Measurements from ENCODE around the gene NR2F1-AS1. TPM values are rescaled to one million over a fixed set of nuclear protein-coding genes. Genes with fewer than 3 reads are reported as not detected.

Gene NR2F1-AS1
- total RNA-seq: 60.7 TPM

DNA sequence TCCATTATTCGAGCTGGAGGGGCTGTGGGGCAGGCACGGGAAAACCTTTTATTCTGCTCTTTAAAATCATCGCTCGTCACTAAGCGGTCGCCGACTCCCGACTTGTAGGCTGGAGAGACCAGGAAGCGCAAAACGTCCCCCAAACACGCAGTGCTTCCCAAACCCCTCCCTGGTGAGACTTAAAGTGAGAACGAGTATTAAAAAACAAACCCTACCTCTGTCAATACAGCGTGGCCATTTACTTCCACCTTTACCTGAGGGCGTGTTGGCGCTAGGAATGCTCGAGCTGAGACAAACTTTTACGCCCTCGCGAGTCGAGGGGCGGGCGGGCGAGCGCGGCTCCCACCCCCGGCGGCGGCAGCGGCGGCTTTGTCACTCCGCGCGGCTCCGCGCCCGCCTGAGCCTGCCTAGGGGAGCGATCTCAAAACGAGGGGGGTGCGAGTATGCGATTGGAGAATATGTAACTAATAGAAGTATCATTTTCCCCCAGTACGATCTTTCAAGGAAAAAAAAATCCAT lies at the start of gene NR2F1-AS1:
Gene NR2F1-AS1, minus strand, starts transcription at position 293 of the 519 bp plus-strand sequence.
- FAIRE-seq (no peak), DNase-seq (ENCODE audit: low spot score in 2 of 2) (no peak)

DNA sequence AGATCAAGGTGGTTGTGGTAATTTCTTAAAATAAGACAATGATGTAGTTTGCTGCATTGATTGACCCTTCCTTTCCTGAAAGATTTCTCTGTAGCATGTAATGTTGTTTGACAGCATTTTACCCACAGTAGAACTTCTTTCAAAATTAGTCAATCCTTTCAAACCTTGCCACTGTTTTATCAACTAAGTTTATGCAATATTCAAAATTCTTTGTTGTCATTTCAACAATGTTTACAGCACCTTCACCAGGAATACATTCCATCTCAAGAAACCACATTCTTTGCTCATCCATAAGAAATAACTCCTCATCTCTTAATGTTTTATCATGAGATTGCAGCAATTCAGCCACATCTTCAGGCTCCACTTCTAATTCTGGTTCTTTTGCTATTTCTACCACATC lies 45.8 kb upstream of the NR2F1-AS1 start:
- DNase-seq (ENCODE audit: low spot score in 2 of 2) (no peak), FAIRE-seq (no peak)

- FAIRE-seq (no peak), DNase-seq (ENCODE audit: low spot score in 2 of 2) (no peak)
Observed at GRCh38 chr5:93623153-93623552, 42.1 kb upstream of the NR2F1-AS1 start.

- FAIRE-seq: no peak
- no peak for DNase-seq (ENCODE audit: low spot score in 2 of 2)
Observed at GRCh38 chr5:93622240-93622885, 41.3 kb upstream of the NR2F1-AS1 start.

- peak; percentile 67 to 70 for DNase-seq (ENCODE audit: low spot score in 2 of 2)
- FAIRE-seq: no peak
Observed at GRCh38 chr5:93621327-93621798, 40.3 kb upstream of the NR2F1-AS1 start.

DNA sequence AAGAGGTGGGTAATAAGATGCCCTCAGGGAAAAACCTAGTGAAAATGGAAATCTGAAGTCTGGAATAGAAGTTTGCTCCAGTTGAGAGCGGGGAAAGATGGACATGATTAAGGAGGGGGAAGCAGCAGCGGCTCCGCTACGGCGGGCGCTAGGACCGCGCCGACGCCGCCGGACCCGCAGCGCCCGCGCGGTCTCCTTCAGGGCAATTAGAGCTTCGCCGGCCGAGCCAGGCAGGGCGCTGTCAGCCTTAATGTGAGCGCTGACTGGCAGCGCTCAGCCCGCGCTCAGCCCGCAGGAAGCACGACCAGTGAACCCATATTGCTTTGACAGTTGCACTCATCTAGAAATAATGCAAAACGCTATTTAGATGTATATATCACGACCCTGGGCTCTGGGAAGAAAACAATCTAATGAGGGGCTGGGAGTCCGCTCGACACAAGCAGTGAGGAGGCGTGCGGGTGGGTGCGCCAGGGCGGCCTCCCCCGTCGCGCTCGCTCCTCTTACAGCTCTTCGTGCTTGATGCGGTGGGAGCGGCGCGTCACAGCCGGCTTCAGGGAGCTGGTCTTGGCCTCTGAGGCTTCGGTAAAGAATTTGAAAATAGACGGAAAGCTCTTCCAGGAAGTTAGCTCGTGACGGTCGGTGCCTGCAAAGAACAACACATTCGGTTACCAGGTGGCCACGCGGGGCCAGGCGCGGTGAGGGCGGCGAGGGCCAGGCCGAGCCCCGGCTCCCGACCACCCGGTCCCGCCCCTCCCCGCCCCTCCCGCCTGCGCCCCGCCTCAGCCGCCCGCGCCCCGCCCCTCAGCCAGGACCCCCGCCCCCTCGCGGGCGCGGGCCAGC lies 39.7 kb upstream of the NR2F1-AS1 start:
- FAIRE-seq: no peak
- DNase-seq (ENCODE audit: low spot score in 2 of 2): peak; percentile 68 to 72

- no peak for FAIRE-seq
Observed at GRCh38 chr5:93616538-93617174, 35.6 kb upstream of the NR2F1-AS1 start.

DNA sequence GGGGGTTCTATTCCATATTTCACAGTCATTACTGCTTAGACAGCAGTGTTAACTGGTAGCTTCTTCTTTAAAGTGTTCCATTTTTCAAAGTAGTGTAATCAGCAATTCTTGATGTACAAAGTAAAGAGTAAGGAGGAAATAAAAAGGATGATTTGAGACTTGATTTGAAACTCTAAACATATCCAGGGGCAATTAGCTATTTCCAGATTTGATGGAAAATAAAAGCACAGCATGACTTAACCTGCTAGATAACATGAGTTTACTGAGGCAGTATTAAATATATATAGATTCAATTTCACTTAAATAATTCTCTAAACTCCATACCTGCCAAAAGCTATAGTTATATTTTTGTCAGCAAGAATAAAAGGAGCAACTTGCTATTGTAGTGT lies 31.8 kb upstream of the NR2F1-AS1 start:
- FAIRE-seq (no peak), DNase-seq (ENCODE audit: low spot score in 2 of 2) (no peak)

More at GRCh38 chr5:93616538-93617174, 35.6 kb upstream of the NR2F1-AS1 start:
- DNase-seq (ENCODE audit: low spot score in 2 of 2): no peak

- DNase-seq (ENCODE audit: low spot score in 2 of 2) (peak in 1 of 2 donors; percentile 54), FAIRE-seq (no peak)
Observed at GRCh38 chr5:93611976-93612854, 31.2 kb upstream of the NR2F1-AS1 start.

DNA sequence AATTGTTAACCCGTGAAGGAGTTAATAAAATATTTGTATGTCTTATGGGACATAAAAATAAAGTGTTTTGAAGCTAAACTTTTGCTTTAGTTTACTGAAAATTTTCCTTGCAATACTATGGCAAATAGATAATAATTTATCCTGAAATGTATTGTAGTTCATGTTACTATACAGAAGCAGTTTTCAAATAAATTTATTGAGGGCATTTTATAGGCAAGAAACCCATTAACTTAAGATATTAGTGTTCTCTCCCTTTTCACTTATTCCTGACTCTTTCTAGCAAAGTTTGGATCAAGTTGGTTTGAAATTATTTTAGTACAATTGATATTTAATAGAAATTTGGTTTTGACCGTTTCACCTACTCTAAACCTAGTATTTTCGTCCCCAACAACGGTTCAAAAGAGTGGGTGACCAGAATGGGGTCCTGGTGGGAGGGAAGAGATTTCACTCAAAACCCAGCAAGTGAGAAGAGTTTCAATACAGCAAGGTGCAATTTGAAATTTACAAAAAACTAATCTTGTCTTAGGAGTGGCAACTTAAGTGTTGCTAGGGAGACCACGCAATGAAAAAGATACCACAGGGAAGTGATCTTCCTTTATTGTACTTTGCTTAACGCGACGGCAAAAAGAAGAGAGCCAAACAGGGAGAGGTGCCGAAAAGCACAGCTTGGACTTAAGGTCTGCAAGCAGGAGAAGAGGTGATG lies 30.4 kb upstream of the NR2F1-AS1 start:
- DNase-seq (ENCODE audit: low spot score in 2 of 2): no peak
- FAIRE-seq: no peak

DNA sequence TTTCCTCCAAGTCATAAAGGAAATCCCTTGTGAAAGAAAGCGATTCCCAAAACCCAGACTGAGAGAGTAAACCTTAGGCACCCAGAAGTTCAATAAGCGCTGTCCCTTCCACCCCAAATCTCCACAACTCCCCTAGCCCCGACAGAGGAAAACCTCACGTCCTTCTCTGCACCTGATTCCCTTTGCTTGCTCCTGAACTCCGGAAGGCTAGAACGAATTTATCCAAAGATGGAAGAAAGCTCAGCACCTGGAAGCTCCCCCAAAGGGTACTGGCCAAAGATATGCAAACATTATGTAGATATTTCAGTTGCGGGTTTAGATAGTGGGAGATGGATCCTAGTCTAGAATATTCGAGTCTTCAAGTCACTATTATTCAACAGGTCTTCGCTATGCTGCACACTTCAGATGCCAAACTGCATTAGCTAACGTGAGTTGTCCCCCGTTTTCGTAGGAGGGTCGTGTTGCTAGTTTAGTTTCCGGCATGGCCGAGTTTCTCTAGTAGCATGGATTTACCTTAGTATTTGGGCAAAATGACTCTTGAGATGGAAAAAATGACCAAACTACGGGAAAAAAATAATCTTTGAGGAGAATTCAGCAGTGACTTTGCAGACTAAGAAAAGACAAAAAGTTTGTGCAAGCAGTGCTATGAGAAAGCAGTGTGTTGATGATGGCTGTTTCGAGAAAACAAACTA lies 29.7 kb upstream of the NR2F1-AS1 start:
- FAIRE-seq: no peak

GRCh38 chr5:93609762-93610161 lies 28.7 kb upstream of the NR2F1-AS1 start:
- FAIRE-seq: no peak

More for the DNA sequence above, 29.7 kb upstream of the NR2F1-AS1 start:
- no peak for DNase-seq (ENCODE audit: low spot score in 2 of 2)

DNA sequence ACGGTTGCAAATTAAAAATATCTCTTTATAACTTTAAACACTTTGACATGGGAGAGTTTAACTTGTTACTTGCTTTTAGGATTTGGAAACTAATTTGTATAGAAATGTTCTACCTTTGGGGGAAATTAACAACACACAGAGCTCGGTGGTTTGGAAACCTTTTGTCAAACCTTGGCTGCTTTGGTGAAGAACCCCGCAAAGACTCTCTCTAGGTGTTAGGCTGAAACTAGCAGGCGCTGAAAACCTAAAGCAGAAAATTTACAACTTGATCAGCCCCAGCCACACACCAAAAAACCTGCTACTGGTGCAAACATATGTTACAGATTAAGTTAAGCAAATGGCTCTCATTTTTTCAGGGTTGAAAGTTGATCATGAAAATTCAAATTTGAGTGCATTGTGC lies 27.8 kb upstream of the NR2F1-AS1 start:
- no peak for FAIRE-seq
- DNase-seq (ENCODE audit: low spot score in 2 of 2): no peak

More at GRCh38 chr5:93609762-93610161, 28.7 kb upstream of the NR2F1-AS1 start:
- no peak for DNase-seq (ENCODE audit: low spot score in 2 of 2)

DNA sequence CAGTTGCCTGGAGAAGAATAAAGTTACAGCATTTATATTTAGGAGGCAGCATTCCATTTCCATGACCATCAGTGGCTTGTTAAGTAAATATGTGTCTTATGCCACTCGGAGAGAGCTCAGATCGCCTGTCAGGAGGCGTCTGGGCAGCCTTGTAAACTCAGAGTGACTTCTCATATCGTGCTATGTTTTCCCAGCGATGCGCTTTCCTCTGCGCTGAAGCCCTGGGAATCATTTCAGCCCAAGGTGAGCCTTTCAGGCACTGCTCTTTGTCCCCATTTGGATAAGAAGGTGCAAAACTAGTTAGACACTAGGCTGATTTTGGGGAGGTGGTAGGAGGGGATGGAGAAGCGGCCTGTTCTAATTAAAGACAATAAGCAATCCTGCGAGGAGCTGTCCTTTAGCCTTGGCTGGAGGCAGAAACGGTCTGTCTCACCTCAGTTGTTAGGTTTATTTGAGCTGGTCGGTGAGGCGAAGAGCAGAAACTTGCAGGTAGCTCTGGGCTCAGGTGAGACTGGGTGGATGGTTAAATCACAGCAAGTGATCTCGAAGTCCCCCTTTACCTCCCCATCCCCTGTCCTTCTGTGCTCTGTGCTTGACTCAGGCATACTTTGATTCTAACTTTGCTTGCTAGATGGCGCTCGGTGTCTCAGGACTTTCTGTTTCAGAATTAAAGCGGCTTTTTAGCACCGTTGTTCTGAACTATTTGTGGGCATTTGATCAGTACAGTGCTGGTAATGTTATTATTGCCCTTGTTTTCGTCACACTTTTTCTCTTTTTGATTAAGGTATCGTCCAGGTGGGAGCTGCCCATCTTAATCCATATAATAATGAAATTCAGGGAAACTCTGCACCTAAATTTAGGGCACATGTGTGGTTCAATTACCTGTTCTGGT lies 26.6 kb upstream of the NR2F1-AS1 start:
- DNase-seq (ENCODE audit: low spot score in 2 of 2): peak in 1 of 2 donors; percentile 63
- no peak for FAIRE-seq

- no peak for FAIRE-seq
Observed at GRCh38 chr5:93606382-93606752, 25.3 kb upstream of the NR2F1-AS1 start.

DNA sequence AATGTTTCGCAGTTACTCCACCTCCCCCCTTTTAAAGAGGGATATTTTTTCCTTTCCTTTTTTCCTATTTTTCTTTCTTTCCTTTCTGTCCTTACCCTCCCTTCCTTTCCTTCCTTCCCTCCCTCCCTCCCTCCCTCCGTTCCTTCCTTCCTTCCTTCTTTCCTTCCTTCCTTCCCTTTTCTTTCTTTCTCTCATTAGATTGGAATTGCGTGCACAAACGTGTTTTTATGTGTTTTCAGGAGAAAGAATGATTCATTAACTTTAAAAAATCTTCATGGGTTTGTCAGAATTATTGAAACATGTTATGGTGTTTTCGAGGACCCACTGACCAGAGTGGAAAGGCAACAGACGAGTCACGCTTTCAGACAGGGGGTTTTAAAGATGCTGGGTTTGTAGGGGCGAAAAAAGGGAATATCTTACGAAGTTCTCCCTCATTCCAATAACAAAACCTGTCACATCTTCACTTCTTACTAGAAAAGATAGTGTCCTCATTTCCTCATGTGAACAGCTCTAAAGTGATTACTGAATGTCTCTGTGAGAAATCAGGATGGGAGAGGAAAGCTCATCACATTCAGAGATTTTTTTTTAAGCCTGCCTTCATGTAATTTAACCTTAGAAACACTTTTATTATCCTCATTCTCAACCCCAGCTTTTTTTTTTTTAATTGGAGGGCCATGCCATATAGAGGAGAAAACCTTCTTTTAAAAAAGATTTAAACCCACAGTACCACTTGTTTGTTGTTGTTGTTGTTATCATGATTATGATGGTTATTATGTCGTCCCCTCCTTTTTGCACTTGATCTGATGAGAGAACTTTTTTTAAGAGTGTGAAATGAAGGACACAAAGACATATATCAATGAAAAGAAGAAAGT lies 23.9 kb upstream of the NR2F1-AS1 start:
- DNase-seq (ENCODE audit: low spot score in 2 of 2) (no peak), FAIRE-seq (no peak)

More at GRCh38 chr5:93606382-93606752, 25.3 kb upstream of the NR2F1-AS1 start:
- DNase-seq (ENCODE audit: low spot score in 2 of 2): no peak
